Stimulated activated CD8-positive, alpha-beta memory T cell treated with anti-CD3 and anti-CD28 coated beads, Interleukin-4, amount 100 ng/mL, for 24 hours (primary cell): Measurements from ENCODE around the gene IP6K1.
A peak's percentile ranks its signal among the peaks of the same experiment; 100 is the strongest.
"Not testable (repeated sequence)": the region's sequence is repeated elsewhere in the genome, so short reads cannot be mapped to it uniquely, and the experiment has no call there.

ENCODE experiments used
- DNase-seq: peaks from one replicate; pipeline ENCODE4 v3.0.0-alpha.2; 2020; ENCODE audit warnings: low read depth

IP6K1 gene

DNA sequence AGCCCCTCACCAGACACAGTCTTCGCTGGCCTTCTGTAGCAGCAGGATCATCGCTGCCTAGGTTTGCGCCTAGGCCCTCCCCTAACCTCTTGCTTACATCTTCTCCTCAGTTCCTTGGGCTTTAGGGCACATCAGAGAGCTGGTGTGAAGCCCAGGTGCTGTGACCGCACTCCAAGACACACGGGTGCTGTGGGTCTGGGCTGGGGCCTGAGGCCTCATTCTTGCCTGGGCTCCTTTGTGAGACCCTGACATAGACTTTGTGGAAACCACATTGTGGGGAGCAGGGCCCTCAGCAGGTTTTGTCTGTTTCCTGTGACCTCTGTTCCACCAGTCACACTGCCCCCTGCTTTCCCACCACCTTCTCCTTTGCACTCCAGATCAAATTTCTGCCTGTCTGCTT is 74.9 kb downstream of the IP6K1 start:
- DNase-seq: no peak

- DNase-seq: no peak
Measured at GRCh38 chr3:49709852-49710251, 76.5 kb downstream of the IP6K1 start.

DNA sequence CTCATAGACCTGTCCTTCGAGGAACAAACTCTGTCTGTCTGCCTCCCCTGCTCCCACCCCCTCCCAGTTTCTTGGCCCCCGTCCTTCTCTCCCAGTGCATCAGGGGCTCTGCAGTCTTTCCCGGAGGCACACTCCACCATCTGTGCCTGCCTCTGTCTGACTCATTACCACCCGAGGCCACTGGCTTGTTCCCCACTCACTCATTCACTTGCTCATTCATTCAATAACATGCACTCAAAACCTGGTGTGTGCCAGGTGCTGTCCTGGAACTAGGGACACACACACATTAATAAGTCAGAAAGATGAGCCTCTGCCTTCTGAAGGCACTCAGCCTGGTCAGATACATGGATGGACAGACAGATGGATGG is 79.2 kb downstream of the IP6K1 start:
- DNase-seq: no peak

- DNase-seq: no peak
Measured at GRCh38 chr3:49706456-49707112, 79.8 kb downstream of the IP6K1 start.

- DNase-seq: no peak
Measured at GRCh38 chr3:49705390-49705960, 80.9 kb downstream of the IP6K1 start.

DNA sequence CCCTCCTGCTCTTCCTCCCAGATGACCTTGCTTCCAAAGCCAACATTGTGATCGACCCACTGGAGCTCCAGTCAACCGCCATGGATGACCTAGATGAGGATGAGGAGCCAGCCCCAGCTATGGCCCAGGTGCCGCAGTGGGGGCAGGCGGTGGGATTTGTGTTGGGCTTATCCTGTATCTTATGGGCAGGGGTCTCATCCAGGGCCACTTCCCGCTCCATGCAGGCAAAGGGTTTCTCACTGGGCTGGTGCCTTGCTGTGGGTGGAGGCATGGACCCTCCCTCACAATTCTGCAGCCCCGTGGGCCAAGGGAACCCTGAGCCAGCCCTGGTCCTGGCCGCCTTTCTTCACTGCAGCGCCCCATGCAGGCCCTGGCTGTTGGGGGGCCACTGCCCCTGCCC is 81.7 kb downstream of the IP6K1 start:
- DNase-seq: no peak

GRCh38 chr3:49703956-49704355 is 82.4 kb downstream of the IP6K1 start:
- no peak for DNase-seq

GRCh38 chr3:49703443-49703927 is 82.9 kb downstream of the IP6K1 start:
- peak; percentile 39 for DNase-seq

DNA sequence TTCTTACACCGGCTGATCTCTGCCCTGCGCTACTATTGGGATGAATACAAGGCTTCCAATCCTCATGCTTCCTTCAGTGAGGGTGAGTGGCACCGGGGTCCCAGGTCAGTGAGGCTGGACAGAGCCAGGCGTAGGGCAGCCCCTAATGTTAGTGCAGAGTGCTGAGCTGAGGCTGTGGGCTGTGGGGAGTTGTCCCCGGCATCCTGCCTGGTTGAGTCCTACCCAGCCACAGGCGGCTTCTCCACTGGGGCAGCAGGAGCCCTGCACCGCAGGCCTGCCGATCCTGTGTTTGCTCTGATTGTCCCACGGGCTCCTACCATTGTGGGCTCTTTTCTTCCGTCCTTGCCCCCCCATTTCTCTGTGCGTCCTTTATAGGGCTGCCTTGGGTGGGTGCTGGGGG is 83.7 kb downstream of the IP6K1 start:
- DNase-seq: no peak

GRCh38 chr3:49701388-49702077 is 84.8 kb downstream of the IP6K1 start:
- no peak for DNase-seq

GRCh38 chr3:49700453-49701128 is 85.8 kb downstream of the IP6K1 start:
- no peak for DNase-seq

GRCh38 chr3:49700014-49700413 is 86.3 kb downstream of the IP6K1 start:
- no peak for DNase-seq

GRCh38 chr3:49699281-49699979 is 86.9 kb downstream of the IP6K1 start:
- DNase-seq: no peak

DNA sequence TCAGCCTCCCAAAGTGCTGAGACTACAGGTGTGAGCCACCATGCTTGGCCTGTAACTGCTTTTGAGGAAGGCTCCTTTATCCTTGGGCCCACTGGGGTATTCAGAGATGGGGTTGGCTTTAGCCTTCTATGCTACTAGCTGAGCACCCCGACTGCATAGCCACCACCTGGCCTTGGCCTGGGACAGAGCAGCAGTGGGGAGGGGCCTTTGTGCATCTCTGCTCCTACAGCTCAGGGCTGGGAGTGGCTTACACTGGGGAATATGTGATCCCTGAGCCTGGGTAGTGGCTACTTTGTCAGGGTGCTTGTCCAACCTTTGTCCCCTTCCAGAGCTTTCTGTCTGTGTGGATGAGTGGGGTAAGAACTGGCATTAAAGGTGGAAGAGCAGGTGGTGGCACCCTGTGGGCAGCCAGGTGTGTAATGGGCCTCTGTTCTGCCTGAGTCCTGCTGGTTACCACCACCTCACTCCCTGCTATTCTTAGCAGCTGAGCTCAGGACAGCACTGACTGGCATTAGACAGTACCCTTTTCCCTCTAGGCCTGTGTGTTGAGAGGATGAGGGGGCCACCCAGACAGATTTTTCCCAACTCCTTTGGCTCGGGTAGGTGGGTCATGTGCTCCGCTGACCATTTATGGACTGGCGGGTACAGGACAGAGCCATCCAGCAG is 90.9 kb downstream of the IP6K1 start:
- DNase-seq: not testable (repeated sequence)

GRCh38 chr3:49694409-49695070 is 91.8 kb downstream of the IP6K1 start:
- not testable (repeated sequence) for DNase-seq

- DNase-seq: not testable (repeated sequence)
Measured at GRCh38 chr3:49691481-49691880, 94.9 kb downstream of the IP6K1 start.

DNA sequence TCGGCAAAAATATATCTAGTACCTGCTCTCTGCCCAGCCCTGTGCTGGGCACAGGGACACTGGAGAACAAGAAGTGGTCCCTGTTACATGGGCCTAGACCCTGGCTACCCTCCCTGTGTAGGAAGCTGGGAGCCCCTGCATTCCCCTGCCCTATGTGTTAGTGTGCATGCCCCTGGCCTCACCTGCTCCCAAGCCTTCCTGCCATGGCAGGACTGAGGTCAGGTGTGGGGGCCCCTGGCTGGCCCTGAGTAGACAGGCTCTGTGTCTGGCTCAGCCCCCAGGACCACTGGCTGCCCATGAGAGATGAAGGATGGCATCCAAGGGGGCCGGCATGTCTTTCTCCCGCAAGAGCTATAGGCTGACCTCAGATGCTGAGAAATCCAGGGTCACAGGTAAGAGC is 95.5 kb downstream of the IP6K1 start:
- not testable (repeated sequence) for DNase-seq

GRCh38 chr3:49689908-49690624 is 96.3 kb downstream of the IP6K1 start:
- not testable (repeated sequence) for DNase-seq

GRCh38 chr3:49689046-49689907 is 97.1 kb downstream of the IP6K1 start, which contains the start of the genes MST1 and RNF123:
TSS of gene MST1 (minus strand) at chr3:49689474. CDS start at chr3:49688691, 783 bp downstream.
TSS of gene RNF123 (plus strand) at chr3:49689557. CDS start at chr3:49691166, 1,609 bp downstream.
- DNase-seq: peak; percentile 89
